Inflammatory macrophage (primary cell): ENCODE data around the gene PGBD5.

Experiments
- DNase-seq, 2 donors: peaks; one replicate each; pipeline ENCODE4 v3.0.0-alpha.2; 2020 to 2022

Gene PGBD5

GRCh38 chr1:230299191-230300006 is 126.7 kb downstream of the PGBD5 start:
- DNase-seq, result peak in 1 of 2 donors; percentile 18

GRCh38 chr1:230295367-230295766 is 130.8 kb downstream of the PGBD5 start:
- DNase-seq, result no peak

- DNase-seq, result no peak
Measured at GRCh38 chr1:230293390-230293700, 132.8 kb downstream of the PGBD5 start.

DNA sequence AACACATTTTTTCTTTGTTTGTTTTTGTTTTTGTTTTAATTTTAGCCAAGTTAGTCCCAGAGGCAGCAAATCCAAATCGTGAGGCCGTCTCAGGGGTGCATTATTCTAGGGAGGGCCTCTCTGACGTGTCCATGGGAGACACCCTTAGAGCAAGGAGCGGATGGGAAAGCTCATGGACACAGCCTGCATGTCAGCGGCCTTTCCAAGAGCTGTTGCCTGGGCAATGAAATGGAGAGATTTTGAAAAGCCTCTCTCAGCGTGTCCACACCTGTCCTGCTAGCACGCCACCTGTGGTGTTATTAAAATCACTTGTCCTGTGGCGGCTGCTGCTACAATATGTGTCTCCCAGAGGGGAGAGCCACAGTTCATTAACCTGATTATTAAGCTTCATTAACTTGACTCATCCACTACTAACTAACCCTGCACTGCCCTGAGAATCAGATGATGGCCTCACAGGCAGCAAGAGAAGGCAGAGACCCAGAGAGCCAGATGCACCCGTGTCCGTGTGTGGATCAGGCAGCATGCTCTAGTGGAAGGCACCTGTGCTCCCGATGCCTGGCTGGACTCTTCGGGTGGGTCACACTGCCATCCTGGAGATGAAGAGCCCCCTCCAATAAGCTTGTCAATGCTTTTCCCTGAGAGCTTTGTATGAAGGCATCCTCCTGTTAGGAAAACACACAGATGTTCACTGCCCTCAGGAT is 133.3 kb downstream of the PGBD5 start:
- DNase-seq, result no peak

- DNase-seq, result no peak
Measured at GRCh38 chr1:230291731-230292620, 134.2 kb downstream of the PGBD5 start.

DNA sequence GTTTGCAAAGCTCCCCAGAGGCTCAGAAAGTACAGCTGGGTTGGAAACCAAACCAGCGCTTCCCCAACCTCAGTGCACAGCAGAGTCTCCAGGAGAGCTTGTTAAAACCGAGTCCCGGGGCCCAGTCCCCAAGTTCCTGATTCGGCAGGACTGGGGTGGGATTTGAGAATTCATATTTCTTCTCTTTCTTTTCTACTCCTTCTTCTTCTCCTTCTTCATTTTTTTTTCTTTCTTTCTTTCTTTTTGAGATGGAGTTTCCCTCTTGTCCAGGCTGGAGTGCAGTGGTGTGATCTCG is 136.8 kb downstream of the PGBD5 start:
- DNase-seq, result no peak

- DNase-seq, result no peak
Measured at GRCh38 chr1:230288641-230289349, 137.3 kb downstream of the PGBD5 start.

- DNase-seq, result no peak
Measured at GRCh38 chr1:230287674-230288315, 138.3 kb downstream of the PGBD5 start.

DNA sequence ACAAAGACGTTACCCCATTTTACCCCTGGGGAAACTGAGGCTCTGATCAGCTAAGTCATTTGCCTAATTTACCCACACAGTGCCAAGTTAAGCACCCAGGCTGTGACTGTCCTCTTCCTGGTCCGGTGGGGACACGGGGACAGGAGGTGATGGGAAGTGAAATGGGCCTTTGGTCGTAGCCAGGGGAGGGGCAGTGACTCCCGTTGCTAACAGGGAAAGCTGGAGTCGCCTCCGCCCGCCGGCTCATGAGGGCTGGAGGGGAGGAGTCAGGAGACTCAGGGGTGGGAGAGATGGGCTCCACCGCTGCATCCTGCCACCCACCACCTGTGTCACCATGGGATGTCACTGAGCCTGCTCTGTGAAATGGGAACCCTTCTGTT is 139.3 kb downstream of the PGBD5 start:
- no peak for DNase-seq

- DNase-seq, result no peak
Measured at GRCh38 chr1:230286166-230286889, 139.8 kb downstream of the PGBD5 start.

GRCh38 chr1:230285351-230285750 is 140.8 kb downstream of the PGBD5 start:
- DNase-seq, result no peak

DNA sequence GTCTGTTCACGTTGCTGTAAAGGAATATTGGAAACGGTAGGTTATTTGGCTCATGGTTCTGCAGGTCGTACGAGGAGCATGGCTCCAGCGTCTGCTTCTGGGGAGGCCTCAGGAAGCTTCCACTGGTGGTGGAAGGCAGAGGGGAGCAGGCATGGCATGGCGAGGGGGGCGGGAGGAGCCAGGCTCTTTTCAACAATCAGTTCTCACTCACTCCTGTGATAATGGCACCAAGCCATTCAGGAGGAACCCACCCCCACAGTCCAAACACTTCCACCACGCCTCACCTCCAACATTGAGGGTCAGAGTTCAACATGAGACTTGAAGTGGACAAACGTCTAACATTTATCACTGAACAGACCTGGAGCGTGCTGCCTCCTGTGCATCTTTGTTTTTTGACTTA is 141.2 kb downstream of the PGBD5 start:
- no peak for DNase-seq

- DNase-seq, result no peak
Measured at GRCh38 chr1:230283678-230284077, 142.5 kb downstream of the PGBD5 start.

GRCh38 chr1:230282157-230282556 is 144.0 kb downstream of the PGBD5 start:
- DNase-seq, result no peak

- DNase-seq, result no peak
Measured at GRCh38 chr1:230281556-230281955, 144.6 kb downstream of the PGBD5 start.

- DNase-seq, result no peak
Measured at GRCh38 chr1:230280906-230281413, 145.2 kb downstream of the PGBD5 start.

GRCh38 chr1:230280054-230280795 is 145.9 kb downstream of the PGBD5 start:
- no peak for DNase-seq

GRCh38 chr1:230279583-230279945 is 146.6 kb downstream of the PGBD5 start:
- no peak for DNase-seq

GRCh38 chr1:230278871-230279582 is 147.1 kb downstream of the PGBD5 start:
- no peak for DNase-seq

DNA sequence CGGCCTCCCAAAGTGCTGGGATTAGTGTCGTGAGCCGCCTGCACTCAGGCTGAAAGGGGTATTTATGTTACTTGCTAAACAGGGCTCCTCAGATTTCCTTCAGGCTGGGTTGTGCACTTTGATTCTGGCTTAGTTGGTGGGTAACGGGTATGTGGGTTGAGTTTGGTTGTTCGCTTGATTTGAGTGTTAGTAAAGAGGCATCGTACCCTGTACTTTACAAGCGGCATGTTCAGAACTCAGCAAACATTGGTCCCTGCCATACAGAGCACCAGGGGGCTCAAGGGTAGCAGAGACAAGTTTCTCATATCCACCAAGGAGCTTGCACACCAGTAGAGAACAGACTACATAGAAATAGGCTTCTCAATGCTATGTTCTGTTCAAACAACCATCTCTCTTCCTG is 147.8 kb downstream of the PGBD5 start:
- DNase-seq, result no peak
